Pancreas (tissue), 10 donors: ENCODE data around the gene PMIS2. TPM values are rescaled to one million over a fixed set of nuclear protein-coding genes. Genes with fewer than 3 reads are reported as not detected.

Source experiments
- ATAC-seq, 4 donors: fragments of 200-7000 bp; cut with Tn5 transposase; one replicate each; pipeline versions ENCODE4 v1.8.0 to v1.9.1; 2020; ENCODE audit warnings: mild to moderate bottlenecking in 4 of 4, moderate library complexity in 4 of 4
- DNase-seq, 6 donors: peaks; one replicate each; pipeline ENCODE4 v3.0.0-alpha.2; 2020
- FAIRE-seq: peaks from 2 replicates; lab custom pipeline; 2012; peaks lifted over from hg19 to GRCh38; lab: Jason Lieb, UNC
- H3K27ac ChIP-seq, 4 donors: fragments of 200-600 bp; sonication (generic); 1 replicate in 3 of 4; 2 replicates in 1 of 4; pipeline versions ENCODE4 v1.5.0 to v1.8.0; 2020
- H3K27me3 ChIP-seq, 4 donors: fragments of 200-600 bp; one replicate each; pipeline ENCODE4 v1.8.0; 2021
- H3K36me3 ChIP-seq, 3 donors: fragments of 200-600 bp; sonication (generic) in 1 of 3; one replicate each; pipeline versions ENCODE4 v1.5.0 to v1.8.0; 2020 to 2021
- H3K4me1 ChIP-seq, 3 donors: fragments of 200-600 bp; one replicate each; pipeline ENCODE4 v1.8.0; 2021
- H3K4me3 ChIP-seq, 4 donors: fragments of 200-600 bp; sonication (generic) in 2 of 4; one replicate each; pipeline versions ENCODE4 v1.5.0 to v1.8.0; 2020 to 2021
- H3K9me3 ChIP-seq, 4 donors: fragments of 200-600 bp; one replicate each; pipeline ENCODE4 v1.8.0; 2021
- WGBS, 2 donors: extraction: QIAGEN DNeasy Blood & Tissue Kit; methylation state at CpG; one replicate each; pipeline ENCODE4 v1.1.7; 2013; 5-methylcytosine and 5-hydroxymethylcytosine counted together
- intact Hi-C, 3 donors: fragments of 100-400 bp; cut with DNase I; formaldehyde crosslinking; loops; one replicate each; pipeline versions ENCODE4 v1.11.1 to v1.14.2; 2022
- polyA plus RNA-seq, 2 donors: library from polyadenylated mRNA; stranded (reverse); fragments of 200-250 nt; gene quantifications; one replicate each; pipeline ENCODE4 v1.2.3, GENCODE V29; 2013
- total RNA-seq, 6 donors: library from RNA; stranded (reverse); fragmentation: NEBNext Ultra II Directional in 4 of 6; extraction: Animal tissue kit (Norgen Biotek cat#: 25700) in 4 of 6; gene quantifications; one replicate each; pipeline versions ENCODE4 v1.2.1 to v1.2.4, GENCODE V29; 2021 to 2023
- TF ChIP-seq, protein P1 (sequence below), 4 donors: fragments of 200-600 bp; sonication (generic) in 3 of 4; IDR thresholded peaks; one replicate each; pipeline versions ENCODE4 v1.5.0 to v1.8.0; 2021; ENCODE audit warnings: antibody characterized with exemption in 4 of 4
- donor health status: healthy with polysubstance abuse.
- donor health status: DM: no; HTN: no; CAD: no; lungs with moderate emphysema.
- donor health status: DM: no; HTN: no; CAD: no.
- donor health status: control.
- donor health status: control.
- donor health status: Bipolar disorder and iron deficiency.
- donor health status: DM: yes; HTN: yes; CAD: no.
- donor health status: DM: no; HTN: no; CAD: no.
- donor health status: DM: no; HTN: no; CAD: no.
- donor health status: DM: yes; HTN: yes; CAD: no.

Gene PMIS2
- total and polyA plus RNA-seq, 8 donors, result not detected

GRCh38 chr19:35629332-35629633, 43.3 kb downstream of the PMIS2 start:
- no peak for FAIRE-seq
- TF ChIP-seq, protein P1, sequence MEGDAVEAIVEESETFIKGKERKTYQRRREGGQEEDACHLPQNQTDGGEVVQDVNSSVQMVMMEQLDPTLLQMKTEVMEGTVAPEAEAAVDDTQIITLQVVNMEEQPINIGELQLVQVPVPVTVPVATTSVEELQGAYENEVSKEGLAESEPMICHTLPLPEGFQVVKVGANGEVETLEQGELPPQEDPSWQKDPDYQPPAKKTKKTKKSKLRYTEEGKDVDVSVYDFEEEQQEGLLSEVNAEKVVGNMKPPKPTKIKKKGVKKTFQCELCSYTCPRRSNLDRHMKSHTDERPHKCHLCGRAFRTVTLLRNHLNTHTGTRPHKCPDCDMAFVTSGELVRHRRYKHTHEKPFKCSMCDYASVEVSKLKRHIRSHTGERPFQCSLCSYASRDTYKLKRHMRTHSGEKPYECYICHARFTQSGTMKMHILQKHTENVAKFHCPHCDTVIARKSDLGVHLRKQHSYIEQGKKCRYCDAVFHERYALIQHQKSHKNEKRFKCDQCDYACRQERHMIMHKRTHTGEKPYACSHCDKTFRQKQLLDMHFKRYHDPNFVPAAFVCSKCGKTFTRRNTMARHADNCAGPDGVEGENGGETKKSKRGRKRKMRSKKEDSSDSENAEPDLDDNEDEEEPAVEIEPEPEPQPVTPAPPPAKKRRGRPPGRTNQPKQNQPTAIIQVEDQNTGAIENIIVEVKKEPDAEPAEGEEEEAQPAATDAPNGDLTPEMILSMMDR (IDR thresholded peaks at IDR 0.05), result no peak
- DNase-seq, result no peak
- Histone ChIP-seq H3K4me3 (peak overlapping the region; percentile 89 to 98 (median 94)), H3K36me3 (peaks cover 0 to 39% (median 14%) of the 10 kb centered on the region in 3 donors), H3K27me3 (no peaks in the 10 kb centered on the region), H3K27ac (peak overlapping the region; percentile 68 to 89 (median 80)), H3K9me3 (no peaks in the 10 kb centered on the region), H3K4me1 (peaks cover 5 to 13% (median 7%) of the 10 kb centered on the region in 3 donors)
- 3% methylated on average over 12 to 15 of the region's 15 CpGs for WGBS, 2 donors
- peak in 1 of 4 donors; percentile 1 for ATAC-seq
- intact Hi-C loops, result no loop called here

- Histone ChIP-seq H3K4me3 (no peak overlapping the region), H3K4me1 (peaks cover 5 to 13% (median 7%) of the 10 kb centered on the region in 3 donors), H3K9me3 (no peaks in the 10 kb centered on the region), H3K27me3 (no peaks in the 10 kb centered on the region), H3K36me3 (peaks cover 0 to 72% (median 26%) of the 10 kb centered on the region in 3 donors), H3K27ac (no peak overlapping the region)
- intact Hi-C loops, result no loop called here
- DNase-seq (no peak), ATAC-seq (no peak), FAIRE-seq (no peak)
- TF ChIP-seq, protein P1 (IDR thresholded peaks at IDR 0.05), result no peak
- WGBS, 2 donors, result 88 to 89% methylated on average over 29 of the region's 29 CpGs
These were observed 47.9 kb downstream of the PMIS2 start for GRCh38 chr19:35633727-35634440.

DNA sequence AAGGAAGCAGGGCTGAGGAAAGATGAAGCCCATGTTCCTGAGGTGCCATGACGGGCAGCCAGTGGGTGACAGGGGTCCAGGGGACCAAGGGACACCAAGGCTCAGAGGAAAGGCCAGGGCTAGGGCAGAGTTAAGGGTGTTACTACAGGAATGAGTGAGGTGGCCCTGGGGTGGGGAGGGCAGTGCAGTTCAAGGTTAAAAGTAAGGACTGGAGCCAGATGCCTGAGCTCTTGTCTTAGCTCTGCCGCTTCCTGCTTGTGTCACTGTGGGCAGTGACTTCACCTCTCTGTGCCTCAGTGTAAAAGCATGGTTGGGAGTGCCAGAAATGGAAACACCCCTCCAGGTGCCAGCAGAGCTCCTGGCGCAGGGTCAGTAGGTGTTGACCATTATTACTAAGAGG, 50.7 kb downstream of the PMIS2 start:
- Histone ChIP-seq H3K27ac (no peak overlapping the region), H3K27me3 (no peaks in the 10 kb centered on the region), H3K9me3 (no peaks in the 10 kb centered on the region), H3K4me1 (no peaks in the 10 kb centered on the region), H3K36me3 (peaks cover 0 to 59% (median 17%) of the 10 kb centered on the region in 3 donors), H3K4me3 (no peak overlapping the region)
- TF ChIP-seq, protein P1 (IDR thresholded peaks at IDR 0.05), result no peak
- intact Hi-C loops, result no loop called here
- no peak for ATAC-seq
- no peak for FAIRE-seq
- no peak for DNase-seq
- WGBS, 2 donors, result 91 to 93% methylated on average over 3 of the region's 3 CpGs

Other genes starting within 250 kb of the PMIS2 start
- gene FFAR1, start 238.3 kb upstream of the PMIS2 start, total RNA-seq, result 1 to 10 TPM in 4 of 6 donors, under 1 TPM in 2; 0.60 to 3.5 (median 1.8) TPM
- 10 to 100 TPM in 1 of 2 donors, 1 to 10 TPM in 1; 3.6 to 30.1 TPM for gene FFAR1, start 238.3 kb upstream of the PMIS2 start, polyA plus RNA-seq
- under 1 TPM in 5 of 6 donors, not detected in 1; 0.09 to 0.37 (median 0.26) TPM for gene FFAR3, start 227.7 kb upstream of the PMIS2 start, total RNA-seq
- gene FFAR3, start 227.7 kb upstream of the PMIS2 start, polyA plus RNA-seq, result 1 to 10 TPM; 1.5 to 2.7 TPM
- under 1 TPM in 2 of 6 donors, not detected in 4; 0.12 to 0.16 TPM for gene GPR42, start 215.1 kb upstream of the PMIS2 start, total RNA-seq
- gene GPR42, start 215.1 kb upstream of the PMIS2 start, polyA plus RNA-seq, result under 1 TPM in 1 of 2 donors, not detected in 1; 0.52 TPM
- gene FFAR2, start 137.9 kb upstream of the PMIS2 start, total RNA-seq, result under 1 TPM in 4 of 6 donors, not detected in 2; 0.20 to 0.95 (median 0.35) TPM
- gene FFAR2, start 137.9 kb upstream of the PMIS2 start, polyA plus RNA-seq, result 1 to 10 TPM in 1 of 2 donors, under 1 TPM in 1; 0.30 to 2.5 TPM
- 1 to 10 TPM in 1 of 6 donors, under 1 TPM in 1, not detected in 4; 0.35 to 1.1 TPM for gene KRTDAP, start 95.7 kb upstream of the PMIS2 start, total RNA-seq
- 1 to 10 TPM; 1.4 to 2.0 TPM for gene KRTDAP, start 95.7 kb upstream of the PMIS2 start, polyA plus RNA-seq
- 10 to 100 TPM; 48.5 to 86.7 (median 60.0) TPM for gene DMKN, start 72.5 kb upstream of the PMIS2 start, total RNA-seq
- 100 to 1,000 TPM; 133 to 197 TPM for gene DMKN, start 72.5 kb upstream of the PMIS2 start, polyA plus RNA-seq
- gene SBSN, start 57.9 kb upstream of the PMIS2 start, total RNA-seq, result not detected
- gene SBSN, start 57.9 kb upstream of the PMIS2 start, polyA plus RNA-seq, result under 1 TPM; 0.15 to 0.16 TPM
- gene GAPDHS, start 52.7 kb upstream of the PMIS2 start, total RNA-seq, result not detected
- not detected for gene GAPDHS, start 52.7 kb upstream of the PMIS2 start, polyA plus RNA-seq
- gene TMEM147, start 40.5 kb upstream of the PMIS2 start, total RNA-seq, result 10 to 100 TPM; 44.3 to 63.9 (median 51.5) TPM
- 10 to 100 TPM; 70.2 to 91.1 TPM for gene TMEM147, start 40.5 kb upstream of the PMIS2 start, polyA plus RNA-seq
- 1 to 10 TPM in 4 of 6 donors, under 1 TPM in 2; 0.28 to 3.0 (median 2.0) TPM for gene ATP4A, start 22.5 kb upstream of the PMIS2 start, total RNA-seq
- 10 to 100 TPM in 1 of 2 donors, 1 to 10 TPM in 1; 6.0 to 10.8 TPM for gene ATP4A, start 22.5 kb upstream of the PMIS2 start, polyA plus RNA-seq
- gene HAUS5, start 26.6 kb downstream of the PMIS2 start, total RNA-seq, result 10 to 100 TPM in 1 of 6 donors, 1 to 10 TPM in 5; 5.6 to 10.6 (median 6.5) TPM
- gene HAUS5, start 26.6 kb downstream of the PMIS2 start, polyA plus RNA-seq, result 10 to 100 TPM; 22.1 to 22.5 TPM
- gene RBM42, start 42.9 kb downstream of the PMIS2 start, total RNA-seq, result 10 to 100 TPM; 18.2 to 34.0 (median 28.3) TPM
- gene RBM42, start 42.9 kb downstream of the PMIS2 start, polyA plus RNA-seq, result 10 to 100 TPM; 38.1 to 38.6 TPM
- gene ETV2, start 55.6 kb downstream of the PMIS2 start, total RNA-seq, result 1 to 10 TPM in 3 of 6 donors, under 1 TPM in 3; 0.32 to 1.5 (median 0.99) TPM
- 1 to 10 TPM; 1.5 to 4.1 TPM for gene ETV2, start 55.6 kb downstream of the PMIS2 start, polyA plus RNA-seq
- gene COX6B1, start 62.1 kb downstream of the PMIS2 start, total RNA-seq, result 100 to 1,000 TPM; 119 to 164 (median 147) TPM
- gene COX6B1, start 62.1 kb downstream of the PMIS2 start, polyA plus RNA-seq, result 100 to 1,000 TPM; 328 to 491 TPM
- gene UPK1A, start 80.3 kb downstream of the PMIS2 start, total RNA-seq, result not detected
- under 1 TPM in 1 of 2 donors, not detected in 1; 0.16 TPM for gene UPK1A, start 80.3 kb downstream of the PMIS2 start, polyA plus RNA-seq
- under 1 TPM in 1 of 6 donors, not detected in 5; 0.13 TPM for gene ZBTB32, start 118.4 kb downstream of the PMIS2 start, total RNA-seq
- under 1 TPM in 1 of 2 donors, not detected in 1; 0.14 TPM for gene ZBTB32, start 118.4 kb downstream of the PMIS2 start, polyA plus RNA-seq
- 10 to 100 TPM; 16.7 to 28.4 (median 23.8) TPM for gene KMT2B, start 131.8 kb downstream of the PMIS2 start, total RNA-seq
- 10 to 100 TPM; 56.0 to 59.9 TPM for gene KMT2B, start 131.8 kb downstream of the PMIS2 start, polyA plus RNA-seq
- gene IGFLR1, start 156.3 kb downstream of the PMIS2 start, total RNA-seq, result 1 to 10 TPM; 1.3 to 9.4 (median 6.4) TPM
- gene IGFLR1, start 156.3 kb downstream of the PMIS2 start, polyA plus RNA-seq, result 10 to 100 TPM in 1 of 2 donors, 1 to 10 TPM in 1; 7.4 to 17.3 TPM
- gene U2AF1L4, start 159.2 kb downstream of the PMIS2 start, total RNA-seq, result 10 to 100 TPM in 5 of 6 donors, 1 to 10 TPM in 1; 9.7 to 14.3 (median 11.7) TPM
- gene U2AF1L4, start 159.2 kb downstream of the PMIS2 start, polyA plus RNA-seq, result 100 to 1,000 TPM in 1 of 2 donors, 10 to 100 TPM in 1; 62.7 to 124 TPM
- 10 to 100 TPM; 26.7 to 38.2 (median 35.1) TPM for gene PSENEN, start 159.5 kb downstream of the PMIS2 start, total RNA-seq
- gene PSENEN, start 159.5 kb downstream of the PMIS2 start, polyA plus RNA-seq, result 10 to 100 TPM; 53.5 to 64.6 TPM
- gene LIN37, start 162.4 kb downstream of the PMIS2 start, total RNA-seq, result 1 to 10 TPM; 1.7 to 5.5 (median 3.7) TPM
- 10 to 100 TPM; 41.2 to 44.0 TPM for gene LIN37, start 162.4 kb downstream of the PMIS2 start, polyA plus RNA-seq
- 10 to 100 TPM in 3 of 6 donors, 1 to 10 TPM in 3; 3.4 to 16.4 (median 11.7) TPM for gene HSPB6, start 170.9 kb downstream of the PMIS2 start, total RNA-seq
- 10 to 100 TPM; 42.2 to 59.8 TPM for gene HSPB6, start 170.9 kb downstream of the PMIS2 start, polyA plus RNA-seq
- 1 to 10 TPM; 7.2 to 9.9 (median 8.6) TPM for gene PROSER3, start 172.0 kb downstream of the PMIS2 start, total RNA-seq
- gene PROSER3, start 172.0 kb downstream of the PMIS2 start, polyA plus RNA-seq, result 10 to 100 TPM in 1 of 2 donors, 1 to 10 TPM in 1; 7.8 to 19.6 TPM
- gene ARHGAP33, start 189.4 kb downstream of the PMIS2 start, total RNA-seq, result 10 to 100 TPM in 2 of 6 donors, 1 to 10 TPM in 4; 2.7 to 13.9 (median 8.0) TPM
- gene ARHGAP33, start 189.4 kb downstream of the PMIS2 start, polyA plus RNA-seq, result 10 to 100 TPM; 23.8 to 39.6 TPM
- gene PRODH2, start 226.7 kb downstream of the PMIS2 start, total RNA-seq, result 1 to 10 TPM in 5 of 6 donors, under 1 TPM in 1; 0.95 to 6.4 (median 2.7) TPM
- gene PRODH2, start 226.7 kb downstream of the PMIS2 start, polyA plus RNA-seq, result 10 to 100 TPM; 13.8 to 21.5 TPM